IPS-18c (cell line): Measurements from ENCODE around the gene TMEM219.

Experiments used
- H3K4me3 ChIP-seq: 2 replicates; pipeline ENCODE4 v1.7.0; 2013; ENCODE audit warnings: low read depth, mild to moderate bottlenecking, low read length, moderate library complexity; ENCODE audit not compliant: insufficient read depth
- H3K9me3 ChIP-seq: one replicate; pipeline ENCODE4 v1.6.1; 2013; ENCODE audit warnings: mild to moderate bottlenecking, low read length, moderate library complexity; ENCODE audit not compliant: control insufficient read depth, insufficient read depth

Gene TMEM219

DNA sequence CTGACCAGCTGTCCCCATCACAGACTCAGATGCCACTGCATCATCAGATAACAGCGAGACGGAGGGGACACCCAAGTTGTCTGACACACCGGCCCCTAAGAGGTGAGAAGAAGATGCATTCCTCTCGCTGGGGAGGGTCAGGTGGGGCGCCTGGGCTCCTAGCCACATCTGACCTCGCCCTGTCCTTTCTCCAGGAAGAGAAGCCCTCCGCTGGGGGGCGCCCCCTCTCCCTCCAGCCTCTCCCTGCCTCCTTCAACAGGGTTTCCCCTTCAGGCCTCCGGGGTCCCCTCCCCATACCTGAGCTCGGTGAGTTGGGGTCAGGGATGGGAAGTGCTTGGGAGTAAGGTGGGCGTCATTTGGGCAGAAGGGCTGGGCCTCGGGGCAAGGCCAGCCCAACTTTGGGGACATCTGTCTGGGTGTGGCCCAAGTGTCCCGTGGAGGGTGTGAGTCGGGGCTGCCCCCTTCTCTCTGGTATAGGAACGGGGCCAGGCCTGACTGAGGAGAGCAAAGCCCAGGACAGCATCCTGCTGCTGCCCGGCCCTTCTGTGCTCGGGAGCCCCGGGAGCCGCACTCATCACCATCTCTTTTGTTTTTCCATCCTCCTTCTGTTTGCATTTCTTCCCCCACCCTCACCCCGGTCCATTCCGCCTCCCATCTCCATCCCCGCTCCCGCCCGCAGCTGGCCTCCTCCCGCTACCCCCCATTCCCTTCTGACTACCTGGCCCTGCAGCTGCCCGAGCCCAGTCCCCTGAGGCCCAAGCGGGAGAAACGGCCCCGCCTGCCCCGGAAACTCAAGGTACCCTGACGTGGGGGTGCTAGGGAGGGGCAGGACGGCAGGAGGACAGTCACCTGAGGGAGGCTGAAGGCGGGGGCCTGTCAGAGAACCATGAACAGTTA is 39.1 kb downstream of the TMEM219 start:
- H3K4me3 ChIP-seq, result no peak overlapping the region; the same call in 1 of the 2 replicates
- H3K9me3 ChIP-seq, result no peaks in the 10 kb centered on the region

DNA sequence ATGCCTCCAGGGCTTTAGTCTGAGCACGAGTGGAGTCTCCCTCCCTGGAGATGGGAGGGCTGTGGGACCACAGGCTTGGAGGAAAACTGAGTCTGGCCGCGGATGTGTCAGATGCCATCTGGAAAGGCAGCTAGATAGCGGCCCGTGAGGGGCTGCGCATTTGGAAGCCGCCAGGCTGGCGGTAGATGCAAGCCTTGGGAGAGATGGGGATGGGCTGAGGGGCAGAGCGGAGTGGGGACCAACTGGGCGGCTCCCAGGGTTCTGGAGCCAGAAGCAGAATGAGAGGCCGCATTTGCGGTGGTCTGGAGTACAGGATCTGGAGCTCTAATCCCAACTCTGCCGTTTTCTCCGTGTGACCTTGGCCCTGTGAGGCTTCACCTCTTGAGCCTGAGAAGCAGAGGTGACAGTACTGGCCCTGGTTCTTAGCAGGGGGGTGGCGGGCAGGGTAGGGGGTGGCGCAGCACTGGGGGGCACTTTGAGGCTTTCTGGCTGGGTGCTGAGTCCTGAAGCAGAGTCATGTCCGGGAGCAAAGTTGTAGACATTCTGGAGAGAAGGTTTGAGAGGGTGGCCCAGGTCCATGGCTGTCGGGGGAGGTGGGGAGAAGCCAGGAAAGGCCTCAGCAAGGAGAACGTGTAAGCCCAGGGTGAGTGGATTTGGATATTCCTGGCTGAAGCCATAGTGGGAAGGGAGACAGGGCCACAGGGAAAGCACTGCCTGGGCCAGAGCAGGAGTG is 40.9 kb downstream of the TMEM219 start:
- H3K9me3 ChIP-seq, result no peaks in the 10 kb centered on the region
- no peak overlapping the region for H3K4me3 ChIP-seq

DNA sequence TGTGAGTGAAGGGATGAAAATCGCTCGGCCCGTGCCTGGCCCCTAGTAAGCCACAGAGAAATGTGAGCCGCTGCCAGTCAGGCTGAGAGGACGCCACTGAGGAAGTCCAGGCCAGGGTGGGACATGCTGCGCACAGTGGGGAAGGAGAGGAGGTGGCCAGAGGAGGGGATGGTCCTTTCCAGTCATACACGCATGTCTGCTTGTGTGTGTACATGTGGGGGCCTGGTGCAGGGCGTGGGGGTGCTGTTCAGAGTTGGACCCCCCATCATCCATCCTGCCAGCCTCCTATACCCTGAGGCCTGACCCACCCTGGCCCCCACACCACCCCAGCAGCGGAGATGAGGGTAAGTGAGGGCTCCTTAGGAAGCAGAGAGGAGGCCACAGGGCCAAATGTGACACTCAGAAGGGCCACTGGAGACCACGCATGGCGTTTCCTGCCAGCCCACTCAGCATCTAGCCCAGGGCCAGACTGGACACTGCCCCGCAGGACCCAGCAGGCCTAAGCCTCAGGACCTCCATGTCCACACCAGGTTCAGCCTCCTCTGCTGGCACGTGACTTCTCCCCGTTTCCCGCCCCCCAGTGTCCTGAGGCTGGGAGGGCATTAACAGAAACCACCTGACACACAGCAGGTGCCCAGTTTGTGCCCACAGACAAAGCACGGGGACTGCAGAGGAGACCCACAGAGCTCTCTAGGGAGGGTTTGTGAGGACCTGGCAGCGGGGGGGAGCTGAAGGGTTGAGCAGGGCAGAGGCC is 42.0 kb downstream of the TMEM219 start:
- no peaks in the 10 kb centered on the region for H3K9me3 ChIP-seq

DNA sequence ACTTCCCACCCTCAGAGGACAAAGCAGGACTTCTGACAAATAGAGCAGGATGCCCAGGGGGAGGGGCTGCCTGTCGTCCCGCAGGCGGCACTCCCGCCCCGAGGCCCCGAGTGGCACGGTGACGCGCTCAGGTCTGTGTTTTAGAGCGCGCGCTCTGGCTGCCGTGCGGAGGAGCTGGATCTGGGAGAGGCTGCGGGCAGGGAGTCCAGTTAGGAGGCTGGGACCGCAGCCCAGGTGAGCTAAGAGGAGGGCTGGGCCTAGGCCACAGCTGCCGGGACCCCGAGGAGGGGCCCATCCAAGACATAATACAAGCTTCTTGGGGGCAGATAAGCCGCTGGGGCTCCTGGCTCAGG is 42.5 kb downstream of the TMEM219 start:
- no peaks in the 10 kb centered on the region for H3K9me3 ChIP-seq
- H3K4me3 ChIP-seq, result no peak overlapping the region

More for the DNA sequence above, 42.0 kb downstream of the TMEM219 start:
- H3K4me3 ChIP-seq, result no peak overlapping the region

DNA sequence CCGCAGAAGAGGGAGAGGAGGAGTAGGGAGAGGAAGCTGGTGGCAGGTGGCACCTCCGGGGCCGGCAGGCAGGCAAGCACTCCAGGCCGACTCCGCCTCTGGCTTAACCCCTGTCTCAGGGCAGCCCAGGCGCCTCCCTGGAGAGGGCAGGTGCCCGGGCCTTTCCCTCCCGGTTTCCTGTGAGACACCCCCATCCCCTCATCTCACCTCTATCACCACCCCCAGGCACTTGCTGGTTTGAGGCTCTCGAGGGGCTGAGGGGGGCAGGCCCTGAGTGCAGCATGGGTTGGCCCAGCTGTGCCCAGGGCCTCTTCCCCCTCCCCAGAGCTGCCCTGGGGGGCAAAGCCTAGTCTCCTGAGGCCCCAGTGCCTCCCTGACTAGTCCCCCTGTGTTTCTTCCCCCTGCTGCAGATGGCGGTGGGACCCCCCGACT is 42.9 kb downstream of the TMEM219 start:
- no peak overlapping the region for H3K4me3 ChIP-seq
- no peaks in the 10 kb centered on the region for H3K9me3 ChIP-seq

DNA sequence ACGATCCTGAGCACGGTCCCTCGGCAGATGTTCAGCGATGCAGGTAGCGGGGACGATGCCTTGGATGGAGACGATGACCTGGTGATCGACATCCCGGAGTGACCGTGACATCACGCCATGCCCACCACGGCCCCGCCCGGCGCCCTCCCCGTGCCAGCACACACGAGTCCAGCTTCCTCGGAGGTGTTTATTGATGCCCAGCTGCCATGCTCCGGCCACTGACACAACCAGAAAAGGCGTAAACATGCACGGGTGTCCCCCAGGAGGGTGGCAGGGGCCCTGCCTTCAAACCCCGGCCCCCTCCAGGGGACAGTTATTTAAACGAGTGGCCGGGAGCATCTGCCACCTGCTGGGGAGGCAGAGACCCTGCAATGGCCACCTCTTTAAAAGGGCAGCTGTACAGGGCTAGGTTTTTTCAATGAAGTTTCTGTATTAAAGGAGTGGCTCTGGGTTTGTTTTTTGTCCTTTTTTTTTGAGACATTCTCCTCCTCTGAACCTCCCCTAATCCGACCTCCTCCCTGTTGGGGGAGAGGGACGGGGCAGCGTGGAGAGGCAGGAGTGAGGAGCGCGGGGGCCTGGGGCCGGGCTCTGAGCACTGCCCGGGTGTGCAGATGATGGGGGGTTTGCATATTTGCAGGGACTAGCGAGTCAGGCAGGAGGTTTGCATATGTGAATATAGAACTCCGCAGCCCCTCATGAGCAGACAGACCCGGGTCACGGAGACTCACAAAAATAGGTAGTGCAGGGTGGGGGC is 43.6 kb downstream of the TMEM219 start:
- Histone ChIP-seq H3K4me3 (no peak overlapping the region), H3K9me3 (no peaks in the 10 kb centered on the region)

DNA sequence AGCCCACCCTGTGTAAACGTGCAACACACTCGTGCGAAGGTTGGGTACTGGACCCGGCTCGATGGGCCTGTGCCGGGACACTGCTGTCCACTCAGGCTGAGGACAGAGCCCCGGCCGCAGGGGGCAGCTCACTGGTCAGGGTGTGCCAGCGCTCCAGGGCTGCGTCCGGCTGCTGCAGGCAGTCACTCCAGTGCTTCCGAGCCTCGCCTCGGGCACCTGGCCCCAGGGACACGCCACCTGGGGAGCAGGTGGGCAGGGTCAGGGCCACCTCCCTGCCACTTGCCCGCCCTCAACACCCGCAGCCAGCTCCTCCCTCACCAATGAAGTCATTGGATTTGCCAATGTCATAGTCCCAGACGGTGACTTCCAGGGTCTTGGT is 44.2 kb downstream of the TMEM219 start:
- Histone ChIP-seq H3K9me3 (no peaks in the 10 kb centered on the region), H3K4me3 (no peak overlapping the region)

DNA sequence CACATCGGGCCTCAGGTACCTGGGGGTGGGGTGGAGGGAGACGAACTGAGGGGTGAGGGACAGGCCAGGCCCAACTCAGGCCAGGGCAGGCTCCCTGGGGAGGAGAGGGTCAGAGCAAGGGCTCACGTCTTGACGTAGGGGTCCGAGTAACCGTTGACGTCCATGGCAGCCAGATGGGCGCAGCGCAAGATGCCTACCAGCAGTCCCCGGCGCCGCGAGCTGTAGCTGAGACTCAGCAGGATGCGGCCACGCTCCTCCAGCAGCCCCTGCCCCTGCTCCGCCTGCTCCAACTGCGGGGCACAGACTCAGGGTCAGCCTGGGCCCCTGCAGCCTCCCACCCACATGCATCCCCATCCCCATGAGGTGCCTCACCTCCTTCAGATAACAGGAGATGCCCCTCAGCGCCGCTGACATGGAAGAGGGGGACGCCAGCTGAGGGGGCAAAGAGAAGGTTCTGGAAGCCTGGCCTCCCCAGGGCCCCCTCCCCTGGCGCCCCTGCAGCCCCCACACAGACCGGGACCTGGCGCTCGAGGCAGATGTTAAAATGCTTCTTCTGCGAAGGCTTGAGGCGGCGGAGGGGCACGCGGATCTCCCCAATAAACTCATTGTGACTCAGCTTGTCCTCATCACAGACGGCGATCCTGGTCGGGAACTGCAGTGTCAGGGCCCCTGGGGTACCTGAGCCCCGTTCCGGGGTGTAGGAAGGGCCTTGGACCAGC is 44.9 kb downstream of the TMEM219 start:
- Histone ChIP-seq H3K4me3 (no peak overlapping the region), H3K9me3 (no peaks in the 10 kb centered on the region)

DNA sequence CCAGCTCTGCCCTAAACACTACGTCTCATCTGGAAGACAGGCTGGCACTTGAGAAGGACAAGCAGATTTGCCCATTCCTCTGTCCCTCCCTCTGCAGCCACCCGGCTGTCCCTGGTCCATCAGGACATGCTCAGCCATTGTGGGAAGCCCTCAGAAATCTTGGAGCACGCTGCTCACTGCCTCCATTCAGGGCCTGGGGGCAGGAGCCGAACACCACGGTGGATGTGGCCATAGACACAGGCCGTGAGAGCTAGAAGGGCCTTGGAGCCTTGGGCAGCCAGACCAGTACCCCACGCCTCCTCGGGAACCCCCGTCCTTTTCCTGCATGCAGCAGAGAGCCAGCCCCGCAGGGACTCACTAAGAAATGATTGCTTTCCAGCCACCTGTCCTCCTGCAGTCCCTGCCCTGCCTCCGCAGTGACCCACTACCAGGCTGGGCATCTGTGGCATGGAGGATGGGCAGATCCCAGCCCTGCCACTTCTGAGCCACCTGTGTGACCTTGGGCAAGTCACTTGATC is 45.6 kb downstream of the TMEM219 start:
- Histone ChIP-seq H3K9me3 (no peaks in the 10 kb centered on the region), H3K4me3 (no peak overlapping the region)

DNA sequence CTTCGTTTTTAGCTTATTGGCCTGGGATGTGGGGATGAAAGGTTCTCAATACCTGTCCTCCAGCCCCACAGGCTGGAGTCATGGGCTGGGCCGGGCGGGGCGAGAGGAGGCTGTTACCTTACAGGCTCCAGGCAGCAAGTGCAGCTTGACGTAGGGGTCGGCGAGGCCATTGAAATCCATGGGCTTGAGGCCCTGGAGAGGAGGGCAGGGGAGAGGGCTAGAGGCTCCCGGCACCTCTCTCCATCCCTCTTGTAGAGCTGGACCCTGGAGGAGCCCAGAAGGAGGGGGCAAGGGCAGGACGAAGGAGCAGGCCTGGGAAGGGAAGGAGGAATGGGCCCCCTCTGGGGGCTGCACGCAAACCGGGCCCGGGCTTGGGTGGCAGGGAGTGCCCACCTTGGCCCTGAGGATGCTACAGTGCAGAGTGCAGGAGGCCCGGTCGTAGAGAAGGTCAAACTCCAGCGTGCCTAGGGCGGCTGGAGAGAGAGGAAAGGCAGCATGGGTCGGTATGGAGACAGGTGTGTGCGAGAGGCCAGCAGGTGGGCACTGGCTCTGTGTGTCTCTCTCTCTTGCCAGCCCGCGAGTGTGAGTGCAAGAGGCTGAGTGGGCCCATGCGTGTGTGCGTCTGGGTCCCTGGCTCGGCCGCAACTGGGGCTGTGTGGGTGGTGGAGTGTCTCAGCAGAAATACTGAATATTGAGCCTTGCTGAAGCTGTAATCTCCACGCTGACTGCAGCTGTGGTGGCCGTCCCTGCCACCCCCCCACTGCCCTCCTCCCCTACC is 47.4 kb downstream of the TMEM219 start:
- H3K9me3 ChIP-seq, result no peaks in the 10 kb centered on the region

DNA sequence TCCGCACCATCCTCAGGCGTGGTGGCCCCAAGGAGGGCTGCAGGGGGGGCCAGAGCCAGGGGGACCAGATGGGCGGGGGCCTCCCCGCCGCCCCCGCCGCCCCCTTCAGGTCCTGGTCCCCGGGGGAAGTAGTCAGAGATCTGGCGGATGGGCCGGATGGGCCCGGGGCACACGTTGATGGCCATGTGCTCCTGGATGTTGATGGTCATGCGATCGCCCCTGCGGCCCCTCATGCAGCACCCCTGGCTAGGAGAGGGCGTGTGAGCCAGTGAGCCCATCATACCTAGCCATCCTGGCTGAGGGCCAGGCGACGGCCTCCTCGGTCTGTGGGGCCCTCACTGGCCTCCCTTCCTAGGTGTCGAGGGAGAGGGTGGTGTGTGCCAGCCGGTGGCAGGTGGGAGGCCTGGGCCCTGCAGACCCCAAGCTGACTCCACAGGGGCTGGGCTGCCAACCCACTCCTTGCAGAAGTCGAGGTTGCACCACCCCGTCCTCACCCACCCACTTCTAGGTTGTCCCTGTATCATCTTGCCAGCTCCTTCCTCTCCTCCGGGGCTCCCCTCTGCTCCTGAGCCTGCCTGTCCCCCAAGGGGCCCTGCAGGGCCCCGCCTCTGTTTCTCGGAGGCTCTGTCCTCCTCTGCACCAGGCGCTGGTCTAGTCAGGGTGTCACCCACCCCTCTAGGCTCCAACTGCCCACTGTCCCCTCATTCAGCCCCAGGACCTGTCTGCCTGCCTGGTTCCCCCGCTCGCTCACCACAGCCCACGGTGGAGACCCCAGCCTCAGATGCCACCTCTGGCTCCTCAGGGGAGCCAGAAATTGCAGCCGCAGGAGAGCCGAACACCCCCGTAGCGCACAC is 48.3 kb downstream of the TMEM219 start:
- H3K4me3 ChIP-seq, result peak overlapping the region; percentile 69
- H3K9me3 ChIP-seq, result no peaks in the 10 kb centered on the region

More for the DNA sequence above, 47.4 kb downstream of the TMEM219 start:
- no peak overlapping the region for H3K4me3 ChIP-seq

DNA sequence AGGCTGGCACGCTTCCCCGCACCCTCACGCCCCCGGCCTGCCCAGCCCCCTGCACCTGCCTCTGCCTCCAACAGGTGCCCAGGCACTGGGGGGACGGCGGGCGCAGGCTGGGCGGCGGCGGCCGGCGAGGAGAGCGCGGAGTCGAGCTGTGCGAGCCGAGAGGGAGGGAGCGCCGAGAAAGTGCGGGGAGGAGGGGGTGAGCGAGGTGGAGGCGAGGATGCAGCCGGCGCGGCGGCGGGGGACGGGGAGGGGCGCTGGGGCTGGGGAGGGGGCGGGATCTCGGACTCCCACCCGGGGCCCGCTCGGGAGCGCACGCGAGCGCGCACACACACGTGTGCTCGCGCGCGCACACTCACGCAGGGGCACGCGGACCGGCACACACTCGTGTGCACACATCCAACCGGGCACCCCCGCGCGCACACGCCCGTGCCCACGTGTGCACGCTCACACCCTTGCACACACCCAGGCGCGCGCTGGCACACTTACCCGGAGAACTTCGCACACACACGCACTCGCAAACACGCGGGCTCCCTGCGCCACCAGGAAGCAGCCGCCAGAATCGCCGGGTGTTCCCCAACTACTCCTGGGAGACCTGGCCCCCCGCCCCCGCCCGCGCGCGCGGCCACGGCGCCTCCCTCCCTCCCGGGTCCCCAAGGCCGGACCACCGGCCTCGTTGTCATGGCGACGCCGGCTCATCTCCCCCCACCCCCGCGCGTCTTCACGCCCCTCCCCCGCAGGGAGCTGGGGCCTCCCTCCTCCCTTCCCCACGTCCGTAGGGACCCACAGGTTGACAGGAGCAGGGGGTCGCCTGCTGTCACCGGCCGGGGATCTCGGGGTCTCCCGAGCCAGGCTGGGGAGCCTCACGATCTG is 49.2 kb downstream of the TMEM219 start, which contains the start of gene DOC2A:
DOC2A (minus strand) TSS at position 184 of the 870 bp plus-strand sequence. CDS start 805 bp downstream, outside the sequence.
- peak within 1 kb of the TSS; percentile 69 for H3K4me3 ChIP-seq
- no peaks in the 10 kb centered on the region for H3K9me3 ChIP-seq

DNA sequence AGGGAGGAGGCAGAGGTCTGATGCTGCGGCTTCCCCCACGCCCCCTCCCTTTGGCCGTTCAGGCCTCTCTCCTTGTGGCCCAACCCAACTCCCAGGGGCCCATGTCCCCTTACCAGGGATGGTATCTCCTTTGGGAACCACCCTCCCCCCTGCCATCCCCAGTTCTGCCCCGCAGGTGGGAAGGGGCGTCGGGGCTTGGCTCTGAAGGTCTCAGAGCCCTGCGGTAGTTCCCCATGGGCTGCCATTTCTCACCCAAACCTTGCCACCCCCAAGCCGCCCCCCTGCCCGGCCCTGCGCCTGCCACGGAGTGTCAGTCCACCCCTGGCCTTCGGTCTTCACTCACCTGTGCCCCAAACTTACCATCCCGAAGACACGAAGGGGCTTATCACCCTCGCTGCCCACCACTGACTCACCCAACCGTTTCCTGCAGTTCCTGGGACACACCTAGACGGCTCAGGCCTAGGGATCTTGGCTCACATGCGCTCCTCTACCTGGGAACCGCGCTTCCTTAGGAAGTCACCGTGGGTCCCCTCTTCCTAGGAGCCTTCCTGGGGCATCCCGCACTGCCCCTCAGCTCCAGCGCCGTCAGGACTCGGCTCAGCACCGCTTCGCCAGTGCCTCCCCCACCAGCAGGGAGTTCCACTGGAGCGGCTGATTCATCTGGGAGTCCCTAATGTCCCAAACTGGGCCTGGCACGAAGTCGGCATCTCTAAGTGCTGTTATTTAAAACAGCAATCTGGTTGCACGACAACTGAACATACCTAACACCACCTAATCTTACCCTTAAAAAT is 50.0 kb downstream of the TMEM219 start:
- Histone ChIP-seq H3K4me3 (peak overlapping the region; percentile 69), H3K9me3 (no peaks in the 10 kb centered on the region)
